K562 (cell line): ENCODE results near the gene ILK. TPM values are rescaled to one million over a fixed set of nuclear protein-coding genes. Genes with fewer than 3 reads are reported as not detected.

ENCODE experiments used
- ATF1 ChIP-seq, 2 experiments: fragments of 450-650 bp in 1 of 2; IDR thresholded peaks; 2 replicates each; pipeline ENCODE4 v1.6.1; 2016; ENCODE audit warnings: missing compliant biosample characterization in 1 of 2, missing genetic modification characterization in 1 of 2
- EP400 ChIP-seq: fragments of 450-650 bp; IDR thresholded peaks from 2 replicates; pipeline ENCODE4 v1.6.1; 2017; ENCODE audit warnings: antibody characterized with exemption, mild to moderate bottlenecking, moderate library complexity
- NFE2 ChIP-seq: IDR thresholded peaks from 2 replicates; pipeline ENCODE4 v1.6.1; 2014; ENCODE audit warnings: antibody characterized with exemption, low read depth
- ZNF431 ChIP-seq: sonication (generic); formaldehyde crosslinking; IDR thresholded peaks from 2 replicates; pipeline ENCODE4 v1.8.0; 2022; ENCODE audit warnings: mild to moderate bottlenecking, missing genetic modification reagents
- polyA plus RNA-seq, 8 experiments: library from polyadenylated mRNA; depleted of rRNA in 4 of 8; stranded (reverse) in 5 of 8; unstranded in 3 of 8; fragments of >200 nt; fragmentation: Nextera tagmentation in 2 of 8; fragmentation: Illumina TruSeq in 1 of 8; extraction: Ambion mirVana in 2 of 8; extraction: Trizol in 1 of 8; gene quantifications; 2 replicates each; pipeline versions ENCODE4 v1.2.1 to v1.2.3, GENCODE V29; 2011 to 2014; ENCODE audit warnings: inconsistent platforms in 1 of 8, missing spikeins in 1 of 8
- total RNA-seq, 7 experiments: library from RNA; depleted of rRNA in 6 of 7; stranded (reverse); fragments of >200 nt in 6 of 7; fragmentation: Illumina TruSeq in 2 of 7; extraction: Trizol in 2 of 7; gene quantifications; 2 replicates each; pipeline versions ENCODE4 v1.2.1 to v1.2.3, GENCODE V29; 2011 to 2021; ENCODE audit warnings: low replicate concordance in 1 of 7
- TF ChIP-seq, protein P1 (sequence below): fragments of 450-650 bp; IDR thresholded peaks from 2 replicates; pipeline ENCODE4 v1.6.1; 2016; ENCODE audit warnings: mild to moderate bottlenecking, moderate library complexity

The ILK gene
- total and polyA plus RNA-seq, 9 of the 15 experiments (the other 6 are each of a cell fraction or from before 2014, with no cell fraction given) = 43.3 to 95.9 (median 58.9) TPM

DNA sequence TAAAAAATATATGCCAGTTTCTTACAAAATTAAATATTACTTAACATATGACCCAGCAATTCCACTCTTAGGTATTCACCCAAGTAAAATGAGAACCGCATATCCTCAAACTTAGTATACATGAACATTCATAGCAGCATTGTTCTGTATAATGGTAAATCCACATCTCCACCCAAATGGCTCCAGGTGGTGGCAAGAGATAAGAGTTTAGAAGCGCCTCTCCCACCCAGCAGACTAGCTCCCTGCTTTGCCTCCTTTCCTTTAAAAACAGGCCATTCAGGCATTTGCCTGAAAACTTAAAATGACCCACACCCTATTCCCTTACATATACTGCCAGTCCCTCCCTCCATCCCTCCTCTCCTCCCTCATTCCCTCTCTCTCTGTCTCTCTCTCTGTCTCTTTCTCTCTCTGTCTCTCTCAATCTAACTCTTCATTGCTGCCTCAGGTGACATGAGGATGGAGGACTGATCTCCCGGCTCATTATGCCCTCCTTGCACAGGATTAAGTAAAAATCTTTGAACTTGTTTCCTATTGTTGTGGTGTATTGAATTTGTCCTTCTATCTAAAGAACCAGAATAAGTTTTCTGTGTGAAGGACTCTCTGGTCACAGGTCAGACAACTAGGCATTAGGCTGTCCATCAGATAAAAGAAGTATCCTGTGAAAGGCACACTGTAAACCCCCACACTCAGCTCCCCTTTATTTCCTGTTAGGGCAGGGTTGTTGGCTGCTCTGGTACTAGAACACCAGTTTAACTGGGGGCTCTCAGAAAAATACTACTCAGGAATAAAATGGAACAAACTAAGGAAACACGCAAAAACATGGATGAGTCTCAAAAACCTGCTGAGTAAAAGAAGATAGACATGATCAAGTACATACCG, 48.5 kb upstream of the ILK start (continued):
- TF ChIP-seq, protein P1, sequence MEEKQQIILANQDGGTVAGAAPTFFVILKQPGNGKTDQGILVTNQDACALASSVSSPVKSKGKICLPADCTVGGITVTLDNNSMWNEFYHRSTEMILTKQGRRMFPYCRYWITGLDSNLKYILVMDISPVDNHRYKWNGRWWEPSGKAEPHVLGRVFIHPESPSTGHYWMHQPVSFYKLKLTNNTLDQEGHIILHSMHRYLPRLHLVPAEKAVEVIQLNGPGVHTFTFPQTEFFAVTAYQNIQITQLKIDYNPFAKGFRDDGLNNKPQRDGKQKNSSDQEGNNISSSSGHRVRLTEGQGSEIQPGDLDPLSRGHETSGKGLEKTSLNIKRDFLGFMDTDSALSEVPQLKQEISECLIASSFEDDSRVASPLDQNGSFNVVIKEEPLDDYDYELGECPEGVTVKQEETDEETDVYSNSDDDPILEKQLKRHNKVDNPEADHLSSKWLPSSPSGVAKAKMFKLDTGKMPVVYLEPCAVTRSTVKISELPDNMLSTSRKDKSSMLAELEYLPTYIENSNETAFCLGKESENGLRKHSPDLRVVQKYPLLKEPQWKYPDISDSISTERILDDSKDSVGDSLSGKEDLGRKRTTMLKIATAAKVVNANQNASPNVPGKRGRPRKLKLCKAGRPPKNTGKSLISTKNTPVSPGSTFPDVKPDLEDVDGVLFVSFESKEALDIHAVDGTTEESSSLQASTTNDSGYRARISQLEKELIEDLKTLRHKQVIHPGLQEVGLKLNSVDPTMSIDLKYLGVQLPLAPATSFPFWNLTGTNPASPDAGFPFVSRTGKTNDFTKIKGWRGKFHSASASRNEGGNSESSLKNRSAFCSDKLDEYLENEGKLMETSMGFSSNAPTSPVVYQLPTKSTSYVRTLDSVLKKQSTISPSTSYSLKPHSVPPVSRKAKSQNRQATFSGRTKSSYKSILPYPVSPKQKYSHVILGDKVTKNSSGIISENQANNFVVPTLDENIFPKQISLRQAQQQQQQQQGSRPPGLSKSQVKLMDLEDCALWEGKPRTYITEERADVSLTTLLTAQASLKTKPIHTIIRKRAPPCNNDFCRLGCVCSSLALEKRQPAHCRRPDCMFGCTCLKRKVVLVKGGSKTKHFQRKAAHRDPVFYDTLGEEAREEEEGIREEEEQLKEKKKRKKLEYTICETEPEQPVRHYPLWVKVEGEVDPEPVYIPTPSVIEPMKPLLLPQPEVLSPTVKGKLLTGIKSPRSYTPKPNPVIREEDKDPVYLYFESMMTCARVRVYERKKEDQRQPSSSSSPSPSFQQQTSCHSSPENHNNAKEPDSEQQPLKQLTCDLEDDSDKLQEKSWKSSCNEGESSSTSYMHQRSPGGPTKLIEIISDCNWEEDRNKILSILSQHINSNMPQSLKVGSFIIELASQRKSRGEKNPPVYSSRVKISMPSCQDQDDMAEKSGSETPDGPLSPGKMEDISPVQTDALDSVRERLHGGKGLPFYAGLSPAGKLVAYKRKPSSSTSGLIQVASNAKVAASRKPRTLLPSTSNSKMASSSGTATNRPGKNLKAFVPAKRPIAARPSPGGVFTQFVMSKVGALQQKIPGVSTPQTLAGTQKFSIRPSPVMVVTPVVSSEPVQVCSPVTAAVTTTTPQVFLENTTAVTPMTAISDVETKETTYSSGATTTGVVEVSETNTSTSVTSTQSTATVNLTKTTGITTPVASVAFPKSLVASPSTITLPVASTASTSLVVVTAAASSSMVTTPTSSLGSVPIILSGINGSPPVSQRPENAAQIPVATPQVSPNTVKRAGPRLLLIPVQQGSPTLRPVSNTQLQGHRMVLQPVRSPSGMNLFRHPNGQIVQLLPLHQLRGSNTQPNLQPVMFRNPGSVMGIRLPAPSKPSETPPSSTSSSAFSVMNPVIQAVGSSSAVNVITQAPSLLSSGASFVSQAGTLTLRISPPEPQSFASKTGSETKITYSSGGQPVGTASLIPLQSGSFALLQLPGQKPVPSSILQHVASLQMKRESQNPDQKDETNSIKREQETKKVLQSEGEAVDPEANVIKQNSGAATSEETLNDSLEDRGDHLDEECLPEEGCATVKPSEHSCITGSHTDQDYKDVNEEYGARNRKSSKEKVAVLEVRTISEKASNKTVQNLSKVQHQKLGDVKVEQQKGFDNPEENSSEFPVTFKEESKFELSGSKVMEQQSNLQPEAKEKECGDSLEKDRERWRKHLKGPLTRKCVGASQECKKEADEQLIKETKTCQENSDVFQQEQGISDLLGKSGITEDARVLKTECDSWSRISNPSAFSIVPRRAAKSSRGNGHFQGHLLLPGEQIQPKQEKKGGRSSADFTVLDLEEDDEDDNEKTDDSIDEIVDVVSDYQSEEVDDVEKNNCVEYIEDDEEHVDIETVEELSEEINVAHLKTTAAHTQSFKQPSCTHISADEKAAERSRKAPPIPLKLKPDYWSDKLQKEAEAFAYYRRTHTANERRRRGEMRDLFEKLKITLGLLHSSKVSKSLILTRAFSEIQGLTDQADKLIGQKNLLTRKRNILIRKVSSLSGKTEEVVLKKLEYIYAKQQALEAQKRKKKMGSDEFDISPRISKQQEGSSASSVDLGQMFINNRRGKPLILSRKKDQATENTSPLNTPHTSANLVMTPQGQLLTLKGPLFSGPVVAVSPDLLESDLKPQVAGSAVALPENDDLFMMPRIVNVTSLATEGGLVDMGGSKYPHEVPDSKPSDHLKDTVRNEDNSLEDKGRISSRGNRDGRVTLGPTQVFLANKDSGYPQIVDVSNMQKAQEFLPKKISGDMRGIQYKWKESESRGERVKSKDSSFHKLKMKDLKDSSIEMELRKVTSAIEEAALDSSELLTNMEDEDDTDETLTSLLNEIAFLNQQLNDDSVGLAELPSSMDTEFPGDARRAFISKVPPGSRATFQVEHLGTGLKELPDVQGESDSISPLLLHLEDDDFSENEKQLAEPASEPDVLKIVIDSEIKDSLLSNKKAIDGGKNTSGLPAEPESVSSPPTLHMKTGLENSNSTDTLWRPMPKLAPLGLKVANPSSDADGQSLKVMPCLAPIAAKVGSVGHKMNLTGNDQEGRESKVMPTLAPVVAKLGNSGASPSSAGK = 0 out of 2 replicates have a peak, but pooled peaks have one; percentile 7
- TF ChIP-seq ZNF431 = no peak
- no peak for TF ChIP-seq ATF1 (CRISPR knock-in tag; IDR thresholded peaks at IDR 0.05)
- TF ChIP-seq ATF1 (tag; IDR thresholded peaks at IDR 0.05) = peak; percentile 34; the same call in 1 of the 2 replicates
- peak; percentile 54 for TF ChIP-seq NFE2
- TF ChIP-seq EP400 = peak; percentile 56
